Muscle layer of duodenum (tissue), 2 donors: ENCODE data around the gene FOXO3.

ENCODE experiments used
- H3K27ac ChIP-seq: one replicate; pipeline ENCODE4 v1.7.0; 2013; ENCODE audit warnings: mild to moderate bottlenecking, low read length
- H3K27me3 ChIP-seq: one replicate; pipeline ENCODE4 v1.7.0; 2013; ENCODE audit warnings: low read depth, mild to moderate bottlenecking, control low read depth, low read length
- H3K36me3 ChIP-seq, 2 donors: one replicate each; pipeline ENCODE4 v1.7.0; 2013; ENCODE audit warnings: low read length in 2 of 2, control low read depth in 1 of 2, mild to moderate bottlenecking in 1 of 2; ENCODE audit not compliant: insufficient read depth in 2 of 2, control insufficient read depth in 1 of 2
- H3K4me1 ChIP-seq, 2 donors: one replicate each; pipeline ENCODE4 v1.7.0; 2013; ENCODE audit warnings: low read length in 2 of 2, mild to moderate bottlenecking in 2 of 2, control low read depth in 1 of 2, moderate library complexity in 1 of 2; ENCODE audit not compliant: insufficient read depth in 2 of 2, control insufficient read depth in 1 of 2
- H3K4me3 ChIP-seq, 2 donors: one replicate each; pipeline ENCODE4 v1.7.0; 2013; ENCODE audit warnings: low read length in 2 of 2, low read depth in 1 of 2, mild to moderate bottlenecking in 1 of 2
- H3K9me3 ChIP-seq, 2 donors: one replicate each; pipeline ENCODE4 v1.7.0; 2013; ENCODE audit warnings: low read length in 2 of 2, control low read depth in 1 of 2, mild to moderate bottlenecking in 1 of 2; ENCODE audit not compliant: control insufficient read depth in 1 of 2
- donor health status: healthy.

The FOXO3 gene

DNA sequence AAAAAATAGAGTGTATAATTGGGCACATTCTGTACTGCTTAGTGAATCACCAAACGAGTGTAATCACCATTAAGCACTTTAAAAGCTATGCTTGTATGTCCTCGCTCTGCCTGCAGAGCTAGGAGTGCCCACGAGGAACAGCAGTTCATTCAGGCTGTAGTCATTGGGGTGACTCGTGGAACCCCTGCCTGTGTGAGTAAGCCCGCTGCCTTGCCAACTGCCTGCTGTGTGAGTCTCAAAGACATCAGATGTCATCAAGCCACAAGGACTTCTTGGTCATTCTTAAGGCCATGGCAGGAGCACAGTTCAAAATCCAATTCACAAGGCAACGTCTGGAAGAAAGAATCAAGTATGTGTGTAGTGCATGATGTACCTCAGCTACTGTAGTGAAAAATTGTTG is 60.4 kb downstream of the FOXO3 start:
- Histone ChIP-seq H3K27me3 (no peaks in the 10 kb centered on the region), H3K4me1 (peaks cover 34 to 44% of the 10 kb centered on the region in 2 donors), H3K36me3 (no peaks in the 10 kb centered on the region), H3K27ac (no peak overlapping the region), H3K9me3 (no peaks in the 10 kb centered on the region), H3K4me3 (no peak overlapping the region)

DNA sequence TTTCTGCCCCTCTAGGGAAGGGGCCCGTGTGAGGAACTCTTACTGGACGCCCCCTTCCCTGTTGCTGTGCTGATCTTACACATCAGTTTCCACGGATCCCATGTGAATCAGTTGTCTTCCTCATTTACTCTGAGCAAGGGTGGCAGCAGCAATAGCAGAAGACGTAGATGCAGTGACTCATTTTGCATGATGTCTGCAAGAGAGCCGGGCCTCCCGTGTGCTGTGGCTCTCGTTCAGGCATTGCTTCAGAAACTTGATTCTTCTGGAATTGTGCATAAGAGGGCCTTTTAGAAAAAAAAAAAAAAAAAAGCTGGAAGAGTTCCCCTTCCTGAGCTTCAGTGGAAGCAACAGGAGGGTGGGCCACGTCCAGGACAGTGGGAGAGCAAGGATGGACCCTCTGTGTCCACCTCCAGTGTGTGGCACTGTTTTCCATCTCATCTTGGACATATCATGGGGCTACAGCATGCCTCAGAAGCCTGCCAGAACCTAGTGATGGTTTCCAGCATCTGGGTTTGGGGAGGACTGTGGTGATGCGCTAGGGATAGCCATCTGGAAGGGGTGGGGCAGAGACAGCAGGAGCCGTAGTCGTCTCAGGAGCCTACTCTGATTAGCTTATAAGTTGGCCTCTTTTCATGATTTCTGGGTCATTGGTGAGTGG is 62.1 kb downstream of the FOXO3 start:
- Histone ChIP-seq H3K4me1 (peaks cover 31 to 34% of the 10 kb centered on the region in 2 donors), H3K36me3 (no peaks in the 10 kb centered on the region), H3K27me3 (no peaks in the 10 kb centered on the region), H3K9me3 (no peaks in the 10 kb centered on the region), H3K4me3 (no peak overlapping the region), H3K27ac (peak overlapping the region; percentile 65)

- Histone ChIP-seq H3K4me3 (no peak overlapping the region), H3K27me3 (no peaks in the 10 kb centered on the region), H3K9me3 (no peaks in the 10 kb centered on the region), H3K36me3 (no peaks in the 10 kb centered on the region), H3K27ac (no peak overlapping the region), H3K4me1 (peaks cover 28 to 34% of the 10 kb centered on the region in 2 donors)
Measured at GRCh38 chr6:108623995-108624394, 63.3 kb downstream of the FOXO3 start.

DNA sequence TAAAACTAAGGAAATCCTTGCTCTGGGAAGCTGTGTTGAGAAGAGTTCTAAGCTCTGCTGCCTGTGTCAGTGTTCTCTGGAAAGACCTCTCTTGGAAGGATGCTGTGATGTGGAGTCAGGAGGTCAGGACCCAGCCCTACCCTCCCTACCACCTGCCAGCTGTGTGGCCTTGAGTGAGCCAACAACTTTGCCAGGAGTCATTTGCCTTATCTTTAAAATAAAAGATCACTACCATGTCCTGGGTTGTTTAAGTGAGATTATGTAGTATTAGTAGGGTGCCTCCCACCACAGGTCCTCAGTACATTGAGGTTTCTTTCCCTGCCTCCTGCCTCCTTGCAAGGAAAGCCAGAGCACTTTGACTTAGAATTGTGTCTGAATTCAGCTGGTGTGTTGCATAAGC is 64.9 kb downstream of the FOXO3 start:
- H3K4me3 ChIP-seq: no peak overlapping the region
- H3K27me3 ChIP-seq: no peaks in the 10 kb centered on the region
- H3K9me3 ChIP-seq: no peaks in the 10 kb centered on the region
- H3K36me3 ChIP-seq: no peaks in the 10 kb centered on the region
- H3K27ac ChIP-seq: no peak overlapping the region
- H3K4me1 ChIP-seq: peaks cover 12 to 34% of the 10 kb centered on the region in 2 donors

DNA sequence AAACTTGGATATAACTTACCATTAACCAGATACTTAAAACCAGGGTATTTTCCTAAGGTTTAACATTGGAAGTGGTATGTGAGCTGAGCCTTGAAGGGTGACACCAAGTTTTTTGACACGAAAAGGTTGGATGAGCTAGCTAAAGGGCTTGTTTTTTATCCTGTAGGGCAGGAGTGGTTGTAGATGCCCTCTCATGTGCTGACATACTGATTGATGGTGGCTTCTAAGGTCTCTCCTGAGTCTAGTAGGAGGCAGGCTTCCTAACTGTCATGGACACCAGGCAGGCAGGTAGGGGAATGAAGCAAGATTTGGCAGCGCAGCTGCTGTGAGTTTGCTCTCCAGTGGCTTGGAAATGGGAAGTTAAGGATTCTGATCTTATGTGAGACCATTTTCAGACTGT is 66.1 kb downstream of the FOXO3 start:
- Histone ChIP-seq H3K27ac (no peak overlapping the region), H3K4me3 (no peak overlapping the region), H3K36me3 (no peaks in the 10 kb centered on the region), H3K9me3 (no peaks in the 10 kb centered on the region), H3K27me3 (no peaks in the 10 kb centered on the region), H3K4me1 (peaks cover 7 to 46% of the 10 kb centered on the region in 2 donors)

GRCh38 chr6:108627692-108628550 is 67.2 kb downstream of the FOXO3 start:
- Histone ChIP-seq H3K27ac (no peak overlapping the region), H3K27me3 (no peaks in the 10 kb centered on the region), H3K9me3 (no peaks in the 10 kb centered on the region), H3K4me3 (no peak overlapping the region), H3K4me1 (peaks cover 15 to 51% of the 10 kb centered on the region in 2 donors), H3K36me3 (no peaks in the 10 kb centered on the region)

DNA sequence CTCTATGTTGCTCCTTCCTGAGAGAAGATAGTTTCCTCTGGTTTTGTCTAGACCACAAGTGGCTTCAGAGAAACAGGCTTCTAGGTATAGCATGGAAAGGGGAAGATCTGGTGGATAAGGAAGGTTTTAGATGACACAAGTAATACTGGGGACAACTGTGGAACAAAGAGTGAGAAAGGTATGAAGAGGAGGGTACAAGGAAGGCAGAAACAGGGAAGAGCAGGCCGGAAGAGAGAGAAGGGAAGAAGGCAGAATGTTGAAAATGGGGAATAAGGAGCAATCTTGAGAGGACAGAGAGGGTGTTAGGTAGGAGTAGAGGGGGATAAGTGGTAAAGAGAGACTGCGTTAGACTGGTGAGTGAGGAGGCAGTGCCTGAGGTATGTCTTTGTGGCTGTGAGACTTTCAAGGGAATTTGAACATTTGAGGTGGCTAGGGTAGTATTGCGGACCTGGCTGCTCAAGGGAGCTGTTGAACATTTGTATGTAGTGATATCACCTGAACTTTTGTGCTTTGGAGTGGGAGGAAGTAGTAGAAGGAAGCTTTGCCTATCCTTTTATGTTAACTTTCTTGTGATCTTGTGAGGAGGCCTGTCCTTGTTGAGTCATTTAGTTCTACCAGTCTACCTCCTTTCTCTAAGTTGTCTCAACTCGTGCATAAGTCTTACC is 69.5 kb downstream of the FOXO3 start:
- Histone ChIP-seq H3K36me3 (no peaks in the 10 kb centered on the region), H3K9me3 (no peaks in the 10 kb centered on the region), H3K27me3 (no peaks in the 10 kb centered on the region), H3K4me1 (peaks cover 7 to 55% of the 10 kb centered on the region in 2 donors), H3K27ac (no peak overlapping the region), H3K4me3 (no peak overlapping the region)

GRCh38 chr6:108632441-108632840 is 71.7 kb downstream of the FOXO3 start:
- Histone ChIP-seq H3K9me3 (no peaks in the 10 kb centered on the region), H3K27me3 (no peaks in the 10 kb centered on the region), H3K27ac (no peak overlapping the region), H3K36me3 (no peaks in the 10 kb centered on the region), H3K4me1 (peaks cover 14 to 76% of the 10 kb centered on the region in 2 donors), H3K4me3 (no peak overlapping the region)

GRCh38 chr6:108633436-108633835 is 72.7 kb downstream of the FOXO3 start:
- Histone ChIP-seq H3K4me3 (no peak overlapping the region), H3K4me1 (peaks cover 14 to 73% of the 10 kb centered on the region in 2 donors), H3K9me3 (no peaks in the 10 kb centered on the region), H3K27me3 (no peaks in the 10 kb centered on the region), H3K27ac (no peak overlapping the region), H3K36me3 (no peaks in the 10 kb centered on the region)

DNA sequence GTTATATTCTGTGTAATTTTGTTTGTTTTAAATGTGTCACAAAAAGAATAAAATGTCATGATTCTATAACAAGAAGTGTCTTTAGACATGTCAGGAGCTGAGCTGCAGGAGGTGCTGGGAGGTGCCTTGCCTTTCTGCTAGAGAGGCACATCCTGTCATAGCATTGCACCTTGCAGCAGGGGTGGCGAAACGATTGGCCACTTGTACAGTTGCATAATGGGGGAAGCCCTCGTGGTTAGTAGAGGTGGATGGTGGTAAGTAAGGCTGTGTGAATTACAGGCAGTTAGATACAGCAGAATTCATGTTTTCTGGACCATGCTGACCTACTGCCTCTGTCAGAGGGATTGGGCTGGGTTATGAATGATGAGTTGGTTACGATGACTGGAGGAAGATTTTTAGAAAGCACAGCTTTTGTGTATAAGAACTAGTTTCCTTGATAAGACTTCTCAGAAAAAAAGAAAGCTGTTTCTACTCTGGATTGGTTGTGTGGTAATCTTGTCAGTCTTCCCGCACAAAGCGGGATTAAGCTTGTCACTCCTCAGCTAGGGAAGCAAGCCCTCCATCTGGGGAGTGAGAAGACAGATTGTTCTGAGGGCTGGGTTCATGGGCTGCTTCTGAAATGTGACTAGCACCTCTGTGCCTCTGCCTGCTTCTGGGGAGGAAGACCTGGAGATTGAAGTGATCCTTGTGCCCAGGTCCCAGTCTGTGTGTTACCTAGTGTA is 74.9 kb downstream of the FOXO3 start:
- H3K27ac ChIP-seq: no peak overlapping the region
- peaks cover 14 to 56% of the 10 kb centered on the region in 2 donors for H3K4me1 ChIP-seq
- no peaks in the 10 kb centered on the region for H3K9me3 ChIP-seq
- H3K4me3 ChIP-seq: no peak overlapping the region
- H3K27me3 ChIP-seq: no peaks in the 10 kb centered on the region
- no peaks in the 10 kb centered on the region for H3K36me3 ChIP-seq

- H3K9me3 ChIP-seq: no peaks in the 10 kb centered on the region
- no peaks in the 10 kb centered on the region for H3K27me3 ChIP-seq
- peaks cover 6 to 33% of the 10 kb centered on the region in 2 donors for H3K4me1 ChIP-seq
- no peaks in the 10 kb centered on the region for H3K36me3 ChIP-seq
- H3K4me3 ChIP-seq: no peak overlapping the region
- H3K27ac ChIP-seq: no peak overlapping the region
Measured at GRCh38 chr6:108637963-108638362, 77.2 kb downstream of the FOXO3 start.
